G401.6 (cell line): ENCODE results near the gene MPPED2.

Experiments used
- FAIRE-seq: peaks from 2 replicates; lab custom pipeline; 2012; peaks lifted over from hg19 to GRCh38; lab: Jason Lieb, UNC

Gene MPPED2, protein sequence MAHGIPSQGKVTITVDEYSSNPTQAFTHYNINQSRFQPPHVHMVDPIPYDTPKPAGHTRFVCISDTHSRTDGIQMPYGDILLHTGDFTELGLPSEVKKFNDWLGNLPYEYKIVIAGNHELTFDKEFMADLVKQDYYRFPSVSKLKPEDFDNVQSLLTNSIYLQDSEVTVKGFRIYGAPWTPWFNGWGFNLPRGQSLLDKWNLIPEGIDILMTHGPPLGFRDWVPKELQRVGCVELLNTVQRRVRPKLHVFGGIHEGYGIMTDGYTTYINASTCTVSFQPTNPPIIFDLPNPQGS

DNA sequence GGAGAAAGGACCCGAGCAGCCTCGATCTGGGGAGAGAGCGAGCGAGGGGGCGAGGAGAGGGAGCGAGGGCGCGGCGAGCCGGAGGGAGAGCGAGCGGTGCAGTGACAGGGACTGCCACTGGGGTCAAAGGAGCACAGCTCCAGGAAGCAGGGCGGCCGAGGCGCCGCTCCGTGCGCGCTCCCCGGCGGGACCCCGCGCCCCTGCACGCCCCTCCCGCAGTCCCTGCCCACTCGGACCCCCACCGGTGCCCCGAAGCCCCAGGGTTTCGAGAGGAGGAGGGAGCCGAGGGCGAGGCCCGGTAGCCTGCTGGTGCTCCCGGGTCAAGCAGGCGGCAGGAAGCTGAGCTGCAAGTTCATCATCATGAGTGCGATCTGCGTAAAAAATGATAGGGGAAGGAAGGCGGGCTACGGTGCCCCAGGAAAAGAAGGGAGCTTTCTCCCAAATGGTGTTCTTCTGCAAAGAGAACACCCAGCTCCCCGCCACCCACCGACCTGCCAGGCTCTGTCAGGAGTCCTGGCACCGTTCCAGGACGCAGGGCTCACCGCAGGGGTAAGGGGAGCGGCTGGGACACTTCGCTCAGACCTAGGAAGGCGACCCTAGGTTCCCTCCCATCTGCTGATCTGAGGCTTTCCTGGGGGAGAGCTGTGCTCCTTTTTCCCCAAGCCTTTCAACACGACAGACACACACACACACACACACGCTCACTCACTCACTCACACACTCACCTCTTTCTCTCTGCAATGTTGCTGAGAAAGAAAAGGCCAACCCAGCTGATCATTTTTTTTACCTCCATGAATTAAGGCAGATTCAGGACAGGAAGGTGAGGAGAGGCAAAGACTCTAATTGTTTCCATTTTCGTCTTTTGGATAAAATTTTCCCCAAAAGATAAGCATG, at the start of gene MPPED2:
MPPED2 (minus strand) TSS at position 103 of the 894 bp plus-strand sequence. CDS start 5,980 bp downstream, outside the sequence.
- FAIRE-seq, result no peak

DNA sequence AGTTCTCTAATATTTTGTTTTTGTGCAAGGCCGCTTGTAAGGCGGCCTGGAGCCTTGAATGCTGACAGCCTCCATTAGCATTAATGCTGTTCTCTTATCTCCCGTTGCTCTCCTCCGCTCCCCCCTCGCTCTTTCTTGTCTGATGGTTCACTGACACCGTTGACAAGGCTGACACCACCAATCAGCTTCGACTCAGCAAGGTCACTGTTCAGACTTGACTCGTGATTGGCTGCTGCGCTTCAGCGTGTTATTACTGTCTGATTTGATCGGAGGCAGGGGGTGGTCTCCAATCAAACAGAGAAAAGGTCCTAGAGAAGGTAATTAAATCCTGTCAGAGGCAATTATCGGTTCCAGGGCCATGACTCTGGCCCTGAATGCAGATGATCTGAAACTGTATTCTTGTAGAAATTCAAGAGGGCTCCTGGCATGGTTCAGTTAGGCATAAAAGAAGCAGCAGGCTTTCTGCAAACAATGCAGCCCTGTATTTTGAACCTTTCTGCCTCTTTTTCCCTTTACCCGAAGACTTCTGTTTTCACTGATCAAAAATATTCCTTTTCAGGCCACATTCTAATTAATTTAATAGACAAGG, 49.3 kb upstream of the MPPED2 start:
- no peak for FAIRE-seq

DNA sequence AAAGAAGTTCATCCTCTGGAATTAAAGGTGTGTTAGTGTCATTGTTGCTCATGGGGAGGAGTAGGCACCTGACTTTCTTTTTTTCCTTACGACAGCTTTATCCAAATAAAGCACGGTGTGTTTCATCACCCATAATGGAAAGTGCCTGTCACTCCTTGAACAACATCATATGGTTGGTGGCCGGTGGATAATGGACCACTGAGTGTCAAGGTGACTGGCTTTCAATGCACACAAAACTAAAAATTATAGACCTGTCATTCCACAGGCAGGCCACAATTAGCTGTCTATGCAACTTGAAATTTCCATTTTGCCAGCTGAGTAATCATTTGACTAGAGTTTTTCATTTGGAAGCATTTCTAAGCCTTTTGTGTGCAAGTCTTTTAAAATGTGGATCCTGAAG, 45.0 kb upstream of the MPPED2 start:
- FAIRE-seq, result no peak

DNA sequence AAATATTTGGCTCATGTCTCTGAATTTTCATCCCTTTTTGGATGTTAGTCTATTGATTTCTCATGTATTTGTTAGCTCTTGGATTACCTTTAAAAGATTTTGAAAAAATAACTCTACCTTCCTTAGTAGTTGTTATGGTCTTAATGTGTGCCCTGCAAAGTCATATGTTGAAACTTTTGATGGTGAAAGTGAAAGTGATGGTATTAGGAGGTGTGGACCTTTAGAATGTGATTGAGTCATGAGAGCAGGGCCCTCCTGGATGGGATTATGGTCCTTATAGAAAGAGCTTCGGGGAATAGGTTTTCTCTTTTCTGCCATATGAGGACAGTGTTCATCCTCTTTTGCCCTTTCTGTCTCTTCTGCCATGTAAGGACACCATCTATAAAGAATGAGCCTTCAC, 33.6 kb upstream of the MPPED2 start:
- no peak for FAIRE-seq

DNA sequence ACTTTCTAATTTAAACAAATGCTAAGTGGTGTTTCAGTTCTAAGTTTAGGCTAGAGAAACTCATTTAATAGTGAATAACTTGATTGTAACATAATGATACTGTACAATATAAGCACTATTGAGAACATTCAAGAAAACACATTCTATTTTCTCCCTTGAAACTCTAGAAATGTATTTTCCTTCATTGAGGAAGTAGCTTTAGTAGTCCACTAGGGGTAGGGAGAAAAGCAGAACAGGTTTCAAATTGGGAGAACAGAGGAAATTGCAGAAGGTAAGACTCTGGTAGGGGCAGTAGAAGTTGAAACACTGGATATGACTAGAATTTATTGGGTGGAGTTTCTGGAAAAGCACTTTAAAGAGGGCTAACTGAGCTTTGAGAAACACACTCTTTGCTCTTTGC, 31.6 kb upstream of the MPPED2 start:
- no peak for FAIRE-seq

DNA sequence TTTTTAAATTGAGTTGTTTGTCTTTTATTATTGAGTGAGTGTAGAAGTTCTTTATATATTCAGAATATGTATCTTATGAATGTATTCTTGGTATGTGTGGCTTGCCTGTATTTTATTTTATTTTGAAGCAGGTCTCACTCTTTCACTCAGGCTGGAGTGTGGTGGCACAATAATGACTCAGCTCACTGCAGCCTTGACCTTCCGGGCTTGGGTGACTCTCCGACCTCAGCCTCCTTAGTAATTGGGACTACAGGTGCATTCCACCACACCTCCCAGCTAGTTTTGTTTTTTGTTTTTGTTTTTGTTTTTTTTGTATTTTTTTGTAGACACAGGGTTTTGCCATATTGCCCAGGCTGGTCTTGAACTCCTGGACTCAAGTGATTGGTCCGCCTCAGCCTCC, 24.5 kb upstream of the MPPED2 start:
- no peak for FAIRE-seq

DNA sequence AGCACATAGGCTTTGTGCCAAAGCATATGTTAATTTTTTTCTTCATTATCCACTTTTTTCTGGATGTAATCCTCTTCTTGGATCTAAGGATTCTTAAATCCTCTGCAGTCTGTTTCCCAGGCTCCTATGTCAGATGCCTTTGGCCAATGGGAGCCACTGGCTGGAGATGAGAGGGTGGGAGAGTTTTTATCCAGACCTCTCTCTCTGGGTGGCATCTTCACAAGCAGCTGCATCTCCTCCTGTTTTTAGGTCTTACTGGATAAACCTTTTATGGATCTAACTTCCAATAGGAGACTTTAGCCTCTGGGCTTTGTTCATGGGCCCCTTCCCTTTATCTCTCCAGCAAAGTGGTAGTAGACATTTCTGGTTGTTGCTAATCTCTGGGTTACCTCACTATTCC, 22.4 kb upstream of the MPPED2 start:
- no peak for FAIRE-seq

DNA sequence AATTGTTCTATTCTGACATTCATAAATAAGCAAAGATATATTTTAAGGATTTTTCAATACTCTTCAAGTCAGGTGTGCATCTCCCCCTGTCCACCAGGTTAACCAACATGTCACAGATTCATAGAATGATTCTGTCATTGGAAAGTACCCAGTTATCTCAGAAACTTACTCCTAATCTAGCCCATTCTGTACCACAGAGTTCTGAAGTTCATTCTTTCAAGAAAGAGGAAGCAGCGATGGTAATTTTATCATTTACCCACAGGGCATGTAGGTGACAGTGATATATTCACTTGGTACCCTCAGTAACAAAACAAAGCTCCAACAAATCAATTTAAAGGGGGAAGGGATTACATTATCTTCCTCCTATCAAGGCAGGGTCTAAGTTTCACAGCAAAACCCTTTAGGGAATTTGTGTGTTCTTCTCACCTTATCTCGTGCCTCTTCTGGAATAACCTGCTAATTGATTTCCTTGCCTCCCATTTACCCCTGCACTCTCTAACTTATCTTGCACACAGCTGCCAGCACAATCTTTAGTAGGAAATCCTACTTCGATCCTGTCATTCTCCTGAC, 19.0 kb upstream of the MPPED2 start:
- no peak for FAIRE-seq

DNA sequence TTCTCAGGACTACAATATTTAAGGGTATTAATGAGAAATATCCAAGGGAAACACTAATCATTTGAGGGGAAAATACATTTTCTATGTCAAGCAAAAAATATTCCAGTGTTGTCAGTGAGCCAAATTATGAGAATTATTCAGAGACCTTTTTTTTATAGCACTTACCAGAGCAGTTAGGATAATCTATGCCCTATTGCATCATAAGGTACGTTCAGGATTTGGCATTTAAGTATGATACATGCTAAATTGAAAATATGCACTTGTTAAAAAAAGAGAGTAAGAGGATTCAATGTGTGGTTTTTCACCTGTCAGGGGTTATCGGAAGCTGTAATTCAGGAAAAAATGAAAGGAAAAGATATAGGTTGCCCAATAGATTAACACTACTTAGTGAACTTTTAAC, 17.2 kb upstream of the MPPED2 start:
- FAIRE-seq, result no peak

DNA sequence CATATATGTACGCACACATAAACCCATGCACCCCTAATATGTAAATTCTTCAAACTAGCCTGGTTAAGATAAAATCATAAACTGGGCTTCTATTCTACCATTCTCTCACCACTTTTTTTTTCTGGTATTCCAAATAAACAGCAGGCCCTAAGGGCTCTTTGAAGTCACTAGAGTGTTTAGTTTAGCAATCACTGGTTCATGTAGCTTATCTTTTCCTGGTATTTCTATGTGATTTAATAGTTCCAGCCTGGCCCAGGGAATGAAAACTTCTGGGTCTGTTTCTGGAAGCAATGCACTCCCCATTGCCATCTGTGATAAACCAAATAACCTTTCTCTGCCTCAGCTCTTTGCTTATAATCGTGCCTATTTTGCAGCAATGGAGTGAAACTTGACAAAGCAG, 10.7 kb upstream of the MPPED2 start:
- no peak for FAIRE-seq

DNA sequence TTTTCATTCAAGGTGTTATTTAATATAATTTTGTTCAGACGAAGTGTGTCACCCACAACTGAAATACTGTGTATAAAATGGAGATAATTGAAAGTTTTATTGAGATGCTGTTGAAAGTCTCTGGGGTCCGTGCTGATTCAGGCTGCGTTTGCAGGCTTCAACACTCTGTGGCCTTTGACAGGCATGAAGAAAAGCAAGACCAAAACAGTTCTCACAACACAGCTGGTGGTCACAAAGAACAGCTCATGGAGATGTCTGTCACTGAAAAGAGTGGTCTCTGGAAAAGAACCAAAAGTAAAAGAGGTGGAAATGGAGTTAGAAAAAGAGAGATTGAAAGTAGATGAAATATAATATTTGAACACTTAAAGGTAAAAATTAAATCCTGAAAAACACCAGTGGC, 9.8 kb upstream of the MPPED2 start:
- FAIRE-seq, result no peak

DNA sequence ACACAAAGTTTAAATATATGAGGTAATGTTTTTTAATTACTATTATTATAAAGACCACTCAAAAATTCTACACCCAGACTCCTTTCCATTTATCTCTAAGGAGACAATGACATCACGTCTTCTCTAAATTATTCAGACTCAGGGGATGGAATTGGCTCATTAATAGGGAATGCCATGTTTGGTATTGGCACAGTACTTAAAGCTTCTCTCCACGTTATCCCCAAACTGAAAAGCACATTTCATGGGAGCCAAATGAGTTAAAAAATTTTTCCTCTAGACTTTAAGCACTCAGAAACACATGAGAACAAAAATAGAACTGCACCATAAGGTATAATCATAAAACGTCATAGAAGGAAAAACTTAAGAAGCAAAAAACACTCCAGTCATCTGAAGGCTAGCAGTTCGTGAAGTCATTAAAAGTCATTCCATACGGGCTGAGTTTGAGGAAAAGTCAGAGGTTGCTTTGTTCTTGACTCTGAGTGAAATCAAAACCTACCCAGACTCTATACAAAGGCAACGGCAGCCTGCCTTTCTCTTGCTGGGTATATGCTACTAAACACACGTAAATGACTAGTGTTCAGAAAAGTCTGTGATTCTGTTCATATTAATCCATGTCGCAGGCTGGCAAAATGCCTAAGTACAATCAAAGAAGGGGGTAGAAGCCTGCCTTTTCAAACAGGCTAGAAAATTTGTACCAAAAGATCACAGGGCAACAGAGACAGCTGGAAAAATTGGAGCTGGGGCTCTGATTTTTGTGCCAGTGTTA, 8.7 kb upstream of the MPPED2 start:
- FAIRE-seq, result no peak

DNA sequence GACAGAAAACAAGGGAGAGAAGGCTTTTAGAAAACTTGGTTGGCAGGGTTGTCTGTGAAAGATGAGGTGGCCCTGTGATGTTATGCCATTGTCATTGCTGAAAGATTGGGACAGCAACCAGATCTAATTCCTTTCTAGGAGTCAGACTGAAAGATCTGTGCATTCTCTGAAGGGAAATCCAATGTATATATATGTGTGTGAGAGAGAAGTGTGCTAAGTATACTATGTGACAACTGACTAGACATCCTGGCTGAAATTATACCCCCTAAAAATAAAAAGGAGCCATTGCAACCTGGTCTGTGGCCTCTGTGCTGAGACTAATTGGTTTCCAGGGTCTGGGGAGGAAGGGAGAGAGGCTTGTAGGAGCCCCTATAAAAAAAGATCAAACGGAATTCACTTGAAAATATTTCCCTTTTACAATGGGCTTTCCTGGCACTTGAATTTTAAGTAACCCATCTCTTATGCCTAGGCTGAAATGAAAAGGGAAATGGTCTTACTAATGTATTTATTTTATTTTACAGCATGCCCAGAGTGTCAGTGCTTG, 1.2 kb upstream of the MPPED2 start:
- FAIRE-seq, result no peak

DNA sequence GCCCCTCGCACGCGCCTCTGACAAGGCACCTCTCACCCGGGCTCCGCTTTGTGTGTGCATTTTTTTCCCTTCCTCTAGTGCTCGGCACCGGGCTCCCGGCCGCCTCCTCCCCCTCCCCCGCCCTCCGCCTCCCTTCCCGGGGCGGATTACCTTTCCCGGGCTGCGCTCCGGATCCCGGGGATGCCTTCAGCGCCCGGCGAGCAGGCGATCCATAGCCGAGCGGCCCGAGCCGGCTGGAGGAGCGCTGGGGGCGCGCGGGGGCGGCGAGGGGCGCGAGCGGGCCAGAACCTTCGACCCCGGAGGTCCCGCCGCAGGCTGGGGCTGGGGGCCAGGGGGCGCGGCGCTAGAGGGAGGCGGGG, 282 bp downstream of the MPPED2 start:
- no peak for FAIRE-seq

DNA sequence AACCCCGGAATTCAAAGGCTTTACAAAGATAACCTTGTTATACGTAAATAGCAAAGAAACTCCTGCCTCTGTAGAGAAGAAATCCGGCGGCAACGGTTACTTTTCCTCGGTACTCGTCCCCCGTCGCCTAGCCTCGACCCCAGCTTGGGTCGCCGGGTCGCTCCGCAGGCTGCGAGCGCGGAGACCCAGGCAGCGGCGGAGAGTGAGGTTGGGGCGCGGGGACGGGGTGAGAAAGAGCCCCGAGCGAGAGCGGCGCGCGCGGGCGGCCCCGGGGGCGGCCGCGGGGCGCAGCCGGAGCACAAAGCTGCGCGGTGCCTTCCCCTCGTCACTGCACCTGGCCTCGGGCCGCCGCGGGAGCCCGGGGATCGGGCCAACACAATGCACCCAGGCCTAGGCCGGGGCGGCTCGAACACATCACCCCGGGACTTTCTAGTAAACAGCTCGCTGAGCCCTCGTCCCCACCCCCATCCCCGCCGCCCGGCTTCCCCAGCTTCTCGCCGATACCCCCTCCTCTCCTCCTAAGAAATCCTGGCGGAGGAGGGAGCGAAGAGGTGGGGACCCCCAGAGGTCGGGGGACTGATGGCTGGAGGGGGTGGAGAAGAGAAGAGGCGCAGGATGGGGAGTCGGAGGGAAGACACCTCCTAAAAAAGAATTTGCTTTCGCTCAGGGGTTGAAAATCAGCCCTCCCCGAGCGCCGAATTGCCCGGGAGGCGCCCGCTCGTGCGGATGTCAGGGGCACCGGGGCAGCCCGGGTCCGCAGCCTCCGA, 845 bp downstream of the MPPED2 start:
- no peak for FAIRE-seq

DNA sequence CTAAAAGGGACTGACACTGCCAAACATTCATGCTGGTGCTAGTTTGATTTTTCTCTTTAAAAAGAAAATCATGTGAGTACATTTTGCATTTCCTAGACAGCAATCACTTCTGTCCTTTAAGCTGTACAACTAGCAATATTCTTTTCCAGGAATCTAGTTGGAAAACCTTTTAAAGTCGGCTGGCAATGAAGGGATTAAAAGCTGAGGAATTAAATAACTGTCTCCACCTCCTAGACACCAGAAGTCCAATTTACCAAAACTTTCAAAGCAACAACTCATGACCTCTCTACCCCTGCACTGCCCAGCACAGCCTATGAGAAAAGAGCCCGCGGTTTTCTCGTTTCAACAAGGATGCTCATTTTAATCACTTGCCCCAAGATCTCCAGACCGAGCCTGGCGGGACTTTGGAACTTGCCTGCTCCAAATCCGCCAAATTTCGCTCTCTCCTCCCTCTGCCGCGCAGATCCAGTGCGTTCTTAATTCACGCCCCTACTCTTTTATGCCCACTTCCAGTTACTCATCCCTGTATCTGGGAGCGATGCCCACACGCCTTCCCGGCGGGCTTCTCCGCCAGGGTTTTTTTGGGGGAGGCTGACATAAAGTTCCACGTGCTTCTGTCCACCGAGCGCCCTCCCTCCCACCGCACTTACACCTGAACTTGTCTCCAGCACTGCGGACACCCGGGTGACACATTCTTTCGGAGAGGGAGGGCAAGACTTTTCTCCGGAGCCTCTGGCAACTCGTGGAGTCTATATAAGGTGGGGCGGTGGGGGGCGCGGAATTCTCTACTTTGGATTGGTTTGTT, 2.5 kb downstream of the MPPED2 start:
- no peak for FAIRE-seq

DNA sequence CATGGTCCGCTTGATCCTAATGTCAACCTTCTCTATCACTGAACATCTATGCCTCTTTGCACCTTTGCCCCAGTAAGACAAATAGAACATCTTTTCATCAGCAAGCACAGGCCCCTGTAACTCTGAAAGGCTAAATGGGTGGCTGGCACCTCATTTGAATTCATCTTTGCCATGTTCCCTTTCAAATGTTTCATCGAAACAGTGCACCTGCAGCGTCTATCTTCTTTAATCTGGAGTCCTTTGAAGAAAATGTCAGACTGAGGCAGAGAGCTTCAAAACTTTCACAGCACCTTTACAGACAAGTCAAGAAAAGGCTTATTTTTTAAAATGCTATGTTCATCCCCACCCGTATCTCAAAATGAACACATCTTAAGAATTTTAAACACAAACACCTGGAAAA, 3.4 kb downstream of the MPPED2 start:
- FAIRE-seq, result no peak

DNA sequence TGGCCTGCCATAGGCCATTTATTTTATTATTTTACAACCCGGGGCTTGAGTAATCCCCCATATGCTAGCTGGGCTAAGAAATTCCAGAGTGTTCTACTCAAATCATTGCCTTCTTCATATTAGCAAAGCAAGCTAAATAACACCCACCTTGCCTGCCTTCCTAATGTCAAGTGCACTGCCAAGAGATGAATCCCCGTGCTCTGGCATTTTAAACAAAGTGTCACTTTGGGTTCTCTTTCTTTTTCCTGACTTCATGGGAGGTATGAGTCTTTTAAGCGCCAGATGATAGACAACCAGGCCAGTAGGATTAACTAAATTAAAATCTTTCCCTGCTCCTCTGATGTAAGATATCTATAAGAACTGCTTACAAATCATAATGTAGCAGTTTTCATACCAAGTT, 4.5 kb downstream of the MPPED2 start:
- FAIRE-seq, result no peak

DNA sequence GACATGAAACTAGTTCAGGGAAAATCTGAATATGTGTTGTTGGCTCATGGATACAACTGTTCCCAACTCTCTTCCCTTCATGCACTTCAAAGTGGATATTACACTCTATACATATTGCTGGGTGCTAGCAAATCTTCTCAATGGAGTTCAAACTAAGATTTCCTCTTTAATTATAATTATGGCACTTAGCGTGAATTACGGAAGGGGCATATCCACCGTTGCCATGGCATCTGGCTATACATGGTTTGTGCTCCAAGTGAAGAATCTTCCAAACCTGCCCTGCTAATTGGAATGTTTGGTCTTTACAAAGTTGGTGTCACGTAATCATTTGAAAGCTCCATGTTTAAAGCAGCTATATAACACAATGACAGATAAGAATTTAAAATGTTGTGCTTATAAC, 5.6 kb downstream of the MPPED2 start:
- FAIRE-seq, result no peak

DNA sequence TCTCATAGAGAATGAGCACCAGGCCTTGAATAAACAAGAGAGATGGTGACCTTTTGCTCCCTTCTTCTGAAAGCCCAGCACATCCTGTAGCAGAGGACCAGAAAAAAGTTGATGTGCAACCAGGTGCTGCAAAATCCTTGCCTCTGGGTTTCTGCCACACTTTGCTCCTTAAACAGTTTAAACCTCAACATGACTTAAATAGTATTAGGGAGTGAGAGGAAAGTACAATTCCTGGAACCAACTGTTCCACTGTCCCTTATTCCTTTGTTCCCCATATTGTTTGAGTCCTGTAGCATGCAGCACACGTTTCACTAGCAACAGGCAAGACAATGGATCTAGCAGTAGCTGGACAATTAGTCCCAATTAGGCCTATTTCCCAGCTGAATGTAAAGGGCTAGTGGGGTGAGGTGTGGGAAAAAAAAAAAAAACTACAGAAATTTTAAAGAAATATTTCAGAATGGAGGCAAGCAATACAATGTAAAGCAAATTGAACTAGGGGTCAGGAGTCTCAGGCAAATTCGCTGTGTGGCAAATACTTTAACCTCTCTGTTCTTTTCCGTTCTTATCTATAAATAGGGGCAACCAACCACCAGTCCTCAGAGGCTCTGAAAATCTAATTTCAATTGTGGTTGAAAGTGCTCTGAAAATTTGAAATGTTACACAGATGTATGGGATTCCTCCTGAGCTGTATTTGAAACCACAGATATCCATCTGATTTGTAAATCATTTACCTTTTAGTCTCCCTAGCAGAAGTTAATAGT, 6.6 kb downstream of the MPPED2 start:
- FAIRE-seq, result no peak
